ENCODE results near the gene ZNF335. TPM values are rescaled to one million over a fixed set of nuclear protein-coding genes. Genes with fewer than 3 reads are reported as not detected.
A peak's percentile ranks its signal among the peaks of the same experiment; 100 is the strongest.

ZNF335 gene
- total and polyA plus RNA-seq, 2 of the 13 experiments (the other 11 are each of a cell fraction or from before 2014, with no cell fraction given), result 9.7 to 13.7 TPM

GRCh38 chr20:46014517-46015396 is 42.8 kb upstream of the ZNF335 start (continued):
- TF ChIP-seq, protein P1, sequence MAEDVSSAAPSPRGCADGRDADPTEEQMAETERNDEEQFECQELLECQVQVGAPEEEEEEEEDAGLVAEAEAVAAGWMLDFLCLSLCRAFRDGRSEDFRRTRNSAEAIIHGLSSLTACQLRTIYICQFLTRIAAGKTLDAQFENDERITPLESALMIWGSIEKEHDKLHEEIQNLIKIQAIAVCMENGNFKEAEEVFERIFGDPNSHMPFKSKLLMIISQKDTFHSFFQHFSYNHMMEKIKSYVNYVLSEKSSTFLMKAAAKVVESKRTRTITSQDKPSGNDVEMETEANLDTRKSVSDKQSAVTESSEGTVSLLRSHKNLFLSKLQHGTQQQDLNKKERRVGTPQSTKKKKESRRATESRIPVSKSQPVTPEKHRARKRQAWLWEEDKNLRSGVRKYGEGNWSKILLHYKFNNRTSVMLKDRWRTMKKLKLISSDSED (CRISPR knock-in tag; IDR thresholded peaks at IDR 0.05), result no peak
- TF ChIP-seq ZNF460 (CRISPR knock-in tag; IDR thresholded peaks at IDR 0.05; ENCODE audit: borderline replicate concordance) (no peak; the same call in 1 of the 2 replicates), ZNF720 (CRISPR knock-in tag; IDR thresholded peaks at IDR 0.05) (no peak), ZNF781 (CRISPR knock-in tag; IDR thresholded peaks at IDR 0.05; ENCODE audit: borderline replicate concordance, not compliant biosample characterization) (no peak), ZNF367 (CRISPR knock-in tag; IDR thresholded peaks at IDR 0.05; ENCODE audit: borderline replicate concordance) (no peak), PREB (CRISPR knock-in tag; IDR thresholded peaks at IDR 0.05) (no peak), ZNF282 (IDR thresholded peaks at IDR 0.05; ENCODE audit: partially characterized antibody) (no peak), ZNF383 (CRISPR knock-in tag; IDR thresholded peaks at IDR 0.05; ENCODE audit: borderline replicate concordance) (no peak), ZFP82 (CRISPR knock-in tag; IDR thresholded peaks at IDR 0.05; ENCODE audit: borderline replicate concordance) (no peak), EED (CRISPR knock-in tag; IDR thresholded peaks at IDR 0.05) (no peak), NR2F1 (CRISPR knock-in tag; IDR thresholded peaks at IDR 0.05) (peak; percentile 77 to 87), SPEN (CRISPR knock-in tag; IDR thresholded peaks at IDR 0.05; ENCODE audit: low read depth) (peak; percentile 39; the same call in 1 of the 2 replicates), ZKSCAN5 (CRISPR knock-in tag; IDR thresholded peaks at IDR 0.05) (peak; percentile 85), ZHX2 (IDR thresholded peaks at IDR 0.05; ENCODE audit: low read depth) (no peak), ZHX2 (CRISPR knock-in tag; IDR thresholded peaks at IDR 0.05; ENCODE audit: borderline replicate concordance) (no peak)
- TF ChIP-seq, protein P2, sequence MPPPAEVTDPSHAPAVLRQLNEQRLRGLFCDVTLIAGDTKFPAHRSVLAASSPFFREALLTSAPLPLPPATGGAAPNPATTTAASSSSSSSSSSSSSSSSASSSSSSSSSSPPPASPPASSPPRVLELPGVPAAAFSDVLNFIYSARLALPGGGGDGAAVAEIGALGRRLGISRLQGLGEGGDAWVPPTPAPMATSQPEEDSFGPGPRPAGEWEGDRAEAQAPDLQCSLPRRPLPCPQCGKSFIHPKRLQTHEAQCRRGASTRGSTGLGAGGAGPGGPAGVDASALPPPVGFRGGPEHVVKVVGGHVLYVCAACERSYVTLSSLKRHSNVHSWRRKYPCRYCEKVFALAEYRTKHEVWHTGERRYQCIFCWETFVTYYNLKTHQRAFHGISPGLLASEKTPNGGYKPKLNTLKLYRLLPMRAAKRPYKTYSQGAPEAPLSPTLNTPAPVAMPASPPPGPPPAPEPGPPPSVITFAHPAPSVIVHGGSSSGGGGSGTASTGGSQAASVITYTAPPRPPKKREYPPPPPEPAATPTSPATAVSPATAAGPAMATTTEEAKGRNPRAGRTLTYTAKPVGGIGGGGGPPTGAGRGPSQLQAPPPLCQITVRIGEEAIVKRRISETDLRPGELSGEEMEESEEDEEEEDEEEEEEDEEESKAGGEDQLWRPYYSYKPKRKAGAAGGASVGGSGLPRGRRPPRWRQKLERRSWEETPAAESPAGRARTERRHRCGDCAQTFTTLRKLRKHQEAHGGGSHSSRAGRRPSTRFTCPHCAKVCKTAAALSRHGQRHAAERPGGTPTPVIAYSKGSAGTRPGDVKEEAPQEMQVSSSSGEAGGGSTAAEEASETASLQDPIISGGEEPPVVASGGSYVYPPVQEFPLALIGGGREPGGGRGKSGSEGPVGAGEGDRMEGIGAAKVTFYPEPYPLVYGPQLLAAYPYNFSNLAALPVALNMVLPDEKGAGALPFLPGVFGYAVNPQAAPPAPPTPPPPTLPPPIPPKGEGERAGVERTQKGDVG (CRISPR knock-in tag; IDR thresholded peaks at IDR 0.05; ENCODE audit: borderline replicate concordance), result no peak

Measured in HepG2 (cell line).